IPS-15b (cell line): ENCODE data around the gene IER5L.

Source experiments
- H3K27me3 ChIP-seq: one replicate; pipeline ENCODE4 v1.6.1; 2013; ENCODE audit warnings: low read length; ENCODE audit not compliant: control insufficient read depth, insufficient read depth
- H3K36me3 ChIP-seq: one replicate; pipeline ENCODE4 v1.6.1; 2013; ENCODE audit warnings: low read length; ENCODE audit not compliant: control insufficient read depth, insufficient read depth
- H3K4me1 ChIP-seq: one replicate; pipeline ENCODE4 v1.6.1; 2013; ENCODE audit warnings: mild to moderate bottlenecking, low read length; ENCODE audit not compliant: control insufficient read depth, insufficient read depth
- H3K4me3 ChIP-seq: one replicate; pipeline ENCODE4 v1.5.1; 2013; ENCODE audit warnings: low read depth, low read length
- H3K9ac ChIP-seq: one replicate; pipeline ENCODE4 v1.6.1; 2013; ENCODE audit warnings: low read depth, mild to moderate bottlenecking, low read length
- H3K9me3 ChIP-seq: one replicate; pipeline ENCODE4 v1.6.1; 2013; ENCODE audit warnings: mild to moderate bottlenecking, low read length; ENCODE audit not compliant: control insufficient read depth, insufficient read depth

Gene IER5L

GRCh38 chr9:129150122-129150521, 27.9 kb downstream of the IER5L start:
- H3K4me1 ChIP-seq: peaks cover 12% of the 10 kb centered on the region
- no peak overlapping the region for H3K4me3 ChIP-seq
- peaks cover 26% of the 10 kb centered on the region for H3K36me3 ChIP-seq
- H3K9ac ChIP-seq: no peak overlapping the region
- H3K9me3 ChIP-seq: no peaks in the 10 kb centered on the region
- H3K27me3 ChIP-seq: no peaks in the 10 kb centered on the region

- no peak overlapping the region for H3K4me3 ChIP-seq
- no peaks in the 10 kb centered on the region for H3K27me3 ChIP-seq
- no peak overlapping the region for H3K9ac ChIP-seq
- H3K36me3 ChIP-seq: peaks cover 20% of the 10 kb centered on the region
- peaks cover 13% of the 10 kb centered on the region for H3K4me1 ChIP-seq
- H3K9me3 ChIP-seq: no peaks in the 10 kb centered on the region
Measured at GRCh38 chr9:129149442-129149841, 28.6 kb downstream of the IER5L start.

GRCh38 chr9:129148463-129149204, 29.4 kb downstream of the IER5L start:
- Histone ChIP-seq H3K4me1 (peaks cover 13% of the 10 kb centered on the region), H3K36me3 (peaks cover 27% of the 10 kb centered on the region), H3K9ac (no peak overlapping the region), H3K9me3 (no peaks in the 10 kb centered on the region), H3K4me3 (no peak overlapping the region), H3K27me3 (no peaks in the 10 kb centered on the region)

- Histone ChIP-seq H3K36me3 (peaks cover 33% of the 10 kb centered on the region), H3K4me3 (no peak overlapping the region), H3K9me3 (no peaks in the 10 kb centered on the region), H3K9ac (peak overlapping the region; percentile 70), H3K27me3 (no peaks in the 10 kb centered on the region), H3K4me1 (peaks cover 29% of the 10 kb centered on the region)
Measured at GRCh38 chr9:129146441-129146941, 31.6 kb downstream of the IER5L start.

GRCh38 chr9:129145841-129146292, 32.2 kb downstream of the IER5L start:
- Histone ChIP-seq H3K9me3 (no peaks in the 10 kb centered on the region), H3K4me3 (no peak overlapping the region), H3K4me1 (peaks cover 36% of the 10 kb centered on the region), H3K27me3 (no peaks in the 10 kb centered on the region), H3K36me3 (peaks cover 33% of the 10 kb centered on the region), H3K9ac (peak overlapping the region; percentile 70)

GRCh38 chr9:129145316-129145715, 32.7 kb downstream of the IER5L start:
- Histone ChIP-seq H3K9ac (peak overlapping the region; percentile 4), H3K27me3 (no peaks in the 10 kb centered on the region), H3K4me1 (peaks cover 38% of the 10 kb centered on the region), H3K4me3 (no peak overlapping the region), H3K9me3 (no peaks in the 10 kb centered on the region), H3K36me3 (peaks cover 33% of the 10 kb centered on the region)

- Histone ChIP-seq H3K9me3 (no peaks in the 10 kb centered on the region), H3K9ac (peak overlapping the region; percentile 28), H3K36me3 (peaks cover 22% of the 10 kb centered on the region), H3K27me3 (no peaks in the 10 kb centered on the region), H3K4me3 (no peak overlapping the region), H3K4me1 (peaks cover 46% of the 10 kb centered on the region)
Measured at GRCh38 chr9:129143031-129143927, 34.8 kb downstream of the IER5L start.

- peaks cover 46% of the 10 kb centered on the region for H3K4me1 ChIP-seq
- no peaks in the 10 kb centered on the region for H3K9me3 ChIP-seq
- H3K36me3 ChIP-seq: peaks cover 25% of the 10 kb centered on the region
- H3K27me3 ChIP-seq: no peaks in the 10 kb centered on the region
- H3K9ac ChIP-seq: no peak overlapping the region
- H3K4me3 ChIP-seq: no peak overlapping the region
Measured at GRCh38 chr9:129142138-129142935, 35.7 kb downstream of the IER5L start.

GRCh38 chr9:129141066-129142041, 36.7 kb downstream of the IER5L start:
- H3K9ac ChIP-seq: peak overlapping the region; percentile 17
- no peaks in the 10 kb centered on the region for H3K27me3 ChIP-seq
- peak overlapping the region; percentile 40 for H3K4me3 ChIP-seq
- H3K9me3 ChIP-seq: no peaks in the 10 kb centered on the region
- peaks cover 26% of the 10 kb centered on the region for H3K36me3 ChIP-seq
- H3K4me1 ChIP-seq: peaks cover 42% of the 10 kb centered on the region

GRCh38 chr9:129140397-129141065, 37.5 kb downstream of the IER5L start:
- no peaks in the 10 kb centered on the region for H3K27me3 ChIP-seq
- H3K36me3 ChIP-seq: peaks cover 29% of the 10 kb centered on the region
- no peaks in the 10 kb centered on the region for H3K9me3 ChIP-seq
- H3K9ac ChIP-seq: peak overlapping the region; percentile 94
- H3K4me3 ChIP-seq: peak overlapping the region; percentile 40
- H3K4me1 ChIP-seq: peaks cover 38% of the 10 kb centered on the region
